Stomach (tissue), 9 donors: ENCODE results near the gene TNNI3K. TPM values are rescaled to one million over a fixed set of nuclear protein-coding genes. Genes with fewer than 3 reads are reported as not detected.
A peak's percentile ranks its signal among the peaks of the same experiment; 100 is the strongest.

ENCODE experiments used
- DNase-seq, 2 donors: peaks; one replicate each; pipeline versions ENCODE4 v3.0.0 to v3.0.0-alpha.2; 2013 to 2019
- H3K27ac ChIP-seq, 5 donors: fragments of 200-600 bp in 4 of 5; sonication (generic) in 4 of 5; one replicate each; pipeline ENCODE4 v1.5.1; 2013 to 2019; ENCODE audit warnings: mild to moderate bottlenecking in 1 of 5, moderate library complexity in 1 of 5
- H3K27me3 ChIP-seq, 3 donors: fragments of 200-600 bp; sonication (generic); one replicate each; pipeline ENCODE4 v1.5.1; 2017 to 2019; ENCODE audit warnings: mixed run types in 1 of 3
- H3K36me3 ChIP-seq, 4 donors: fragments of 200-600 bp; sonication (generic); 1 replicate in 3 of 4; 2 replicates in 1 of 4; pipeline ENCODE4 v1.5.1; 2016 to 2019
- H3K4me1 ChIP-seq, 4 donors: fragments of 200-600 bp; sonication (generic); one replicate each; pipeline ENCODE4 v1.5.1; 2016 to 2019
- H3K4me3 ChIP-seq, 4 donors: fragments of 200-600 bp; sonication (generic) in 3 of 4; one replicate each; pipeline ENCODE4 v1.5.1; 2016 to 2019; ENCODE audit warnings: mild to moderate bottlenecking in 1 of 4
- H3K9me3 ChIP-seq, 4 donors: fragments of 200-600 bp; sonication (generic); one replicate each; pipeline ENCODE4 v1.5.1; 2016 to 2019
- EP300 ChIP-seq: sonication (generic); formaldehyde crosslinking; IDR thresholded peaks from one replicate; pipeline ENCODE4 v1.6.1; 2017; ENCODE audit warnings: antibody characterized with exemption
- POLR2A ChIP-seq, 4 donors: fragments of 450-650 bp; IDR thresholded peaks; one replicate each; pipeline ENCODE4 v1.6.1; 2016; ENCODE audit warnings: antibody characterized with exemption in 4 of 4, control low read depth in 2 of 4, mild to moderate bottlenecking in 1 of 4, moderate library complexity in 1 of 4
- POLR2AphosphoS5 ChIP-seq, 3 donors: sonication (generic); formaldehyde crosslinking; IDR thresholded peaks; one replicate each; pipeline ENCODE4 v1.6.1; 2016; ENCODE audit warnings: antibody characterized with exemption in 3 of 3
- WGBS, 5 donors: extraction: QIAGEN DNeasy Blood & Tissue Kit in 3 of 5; methylation state at CpG; one replicate each; pipeline versions ENCODE4 v1.1.5 to v1.1.7; 2013 to 2018; 5-methylcytosine and 5-hydroxymethylcytosine counted together
- intact Hi-C: fragments of 100-400 bp; cut with DNase I; formaldehyde crosslinking; loops from one replicate; pipeline ENCODE4 v1.15.1; 2023; ENCODE audit warnings: low total_unique reads
- polyA plus RNA-seq, 3 donors: library from polyadenylated mRNA; stranded (reverse); fragments of 200-250 nt; gene quantifications; one replicate each; pipeline ENCODE4 v1.2.3, GENCODE V29; 2013
- total RNA-seq, 5 donors: library from RNA; depleted of rRNA; stranded (reverse); fragments of >200 nt; gene quantifications; one replicate each; pipeline versions ENCODE4 v1.1.0 to v1.2.3, GENCODE V29; 2014 to 2016
- TF ChIP-seq, protein P1 (sequence below), 7 experiments: fragments of 450-650 bp in 4 of 7; fragments of 200-600 bp in 3 of 7; sonication (generic) in 3 of 7; IDR thresholded peaks; one replicate each; pipeline ENCODE4 v1.5.1; 2016 to 2019; ENCODE audit warnings: antibody characterized with exemption in 7 of 7, control low read depth in 2 of 7, mild to moderate bottlenecking in 1 of 7
- donor health status: healthy with polysubstance abuse.
- donor health status: Bipolar disorder and iron deficiency.
- donor health status: healthy.

TNNI3K gene
- total and polyA plus RNA-seq, 8 donors, result 0.25 to 7.0 (median 1.7) TPM; not detected in 4

DNA sequence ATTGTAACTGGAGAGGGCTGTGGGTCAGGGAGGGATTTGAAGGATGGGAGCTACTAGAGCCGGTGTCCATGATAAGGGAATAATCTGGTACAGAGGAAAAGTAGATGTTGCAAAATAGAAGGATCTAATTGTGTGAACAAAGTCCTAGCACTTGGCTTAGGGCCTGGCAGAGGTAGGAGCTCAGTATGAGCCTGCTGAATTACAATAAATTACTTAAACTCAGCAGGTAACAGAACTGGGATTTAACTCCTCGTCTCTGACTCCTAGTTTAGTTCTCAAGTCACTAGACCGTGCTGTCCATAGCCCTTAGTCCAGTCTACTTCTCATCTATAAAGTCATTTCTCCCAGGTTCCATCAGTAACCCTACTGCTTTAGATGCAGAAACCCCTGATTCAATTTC lies 157.0 kb downstream of the TNNI3K start:
- intact Hi-C loops, result no loop called here
- TF ChIP-seq EP300 (no peak), POLR2A (IDR thresholded peaks at IDR 0.05) (no peak), POLR2AphosphoS5 (IDR thresholded peaks at IDR 0.05) (no peak)
- TF ChIP-seq, protein P1, sequence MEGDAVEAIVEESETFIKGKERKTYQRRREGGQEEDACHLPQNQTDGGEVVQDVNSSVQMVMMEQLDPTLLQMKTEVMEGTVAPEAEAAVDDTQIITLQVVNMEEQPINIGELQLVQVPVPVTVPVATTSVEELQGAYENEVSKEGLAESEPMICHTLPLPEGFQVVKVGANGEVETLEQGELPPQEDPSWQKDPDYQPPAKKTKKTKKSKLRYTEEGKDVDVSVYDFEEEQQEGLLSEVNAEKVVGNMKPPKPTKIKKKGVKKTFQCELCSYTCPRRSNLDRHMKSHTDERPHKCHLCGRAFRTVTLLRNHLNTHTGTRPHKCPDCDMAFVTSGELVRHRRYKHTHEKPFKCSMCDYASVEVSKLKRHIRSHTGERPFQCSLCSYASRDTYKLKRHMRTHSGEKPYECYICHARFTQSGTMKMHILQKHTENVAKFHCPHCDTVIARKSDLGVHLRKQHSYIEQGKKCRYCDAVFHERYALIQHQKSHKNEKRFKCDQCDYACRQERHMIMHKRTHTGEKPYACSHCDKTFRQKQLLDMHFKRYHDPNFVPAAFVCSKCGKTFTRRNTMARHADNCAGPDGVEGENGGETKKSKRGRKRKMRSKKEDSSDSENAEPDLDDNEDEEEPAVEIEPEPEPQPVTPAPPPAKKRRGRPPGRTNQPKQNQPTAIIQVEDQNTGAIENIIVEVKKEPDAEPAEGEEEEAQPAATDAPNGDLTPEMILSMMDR (IDR thresholded peaks at IDR 0.05), result no peak
- Histone ChIP-seq H3K27ac (no peak overlapping the region), H3K9me3 (no peaks in the 10 kb centered on the region), H3K4me3 (no peak overlapping the region), H3K27me3 (no peaks in the 10 kb centered on the region), H3K4me1 (peaks cover 0 to 37% (median 3%) of the 10 kb centered on the region in 4 donors), H3K36me3 (no peaks in the 10 kb centered on the region)
- DNase-seq, result no peak
- WGBS, 5 donors, result 71 to 80% (median 77%) methylated on average over 3 of the region's 3 CpGs

- TF ChIP-seq POLR2AphosphoS5 (IDR thresholded peaks at IDR 0.05) (peak in 1 of 3 donors; percentile 15), POLR2A (IDR thresholded peaks at IDR 0.05) (no peak), EP300 (no peak)
- TF ChIP-seq, protein P1 (IDR thresholded peaks at IDR 0.05), result no peak
- 56 to 74% (median 70%) methylated on average over 2 of the region's 2 CpGs for WGBS, 5 donors
- no peaks in the 10 kb centered on the region for H3K27me3 ChIP-seq
- H3K9me3 ChIP-seq, result no peaks in the 10 kb centered on the region
- peak in 1 of 2 donors; percentile 25 for DNase-seq
- H3K36me3 ChIP-seq, result no peaks in the 10 kb centered on the region
- H3K4me1 ChIP-seq, result peaks cover 0 to 38% (median 3%) of the 10 kb centered on the region in 4 donors
- no peak overlapping the region for H3K4me3 ChIP-seq
- intact Hi-C loops, result no loop called here
- H3K27ac ChIP-seq, result no peak overlapping the region
Observed at GRCh38 chr1:74392840-74393239, 157.7 kb downstream of the TNNI3K start.

DNA sequence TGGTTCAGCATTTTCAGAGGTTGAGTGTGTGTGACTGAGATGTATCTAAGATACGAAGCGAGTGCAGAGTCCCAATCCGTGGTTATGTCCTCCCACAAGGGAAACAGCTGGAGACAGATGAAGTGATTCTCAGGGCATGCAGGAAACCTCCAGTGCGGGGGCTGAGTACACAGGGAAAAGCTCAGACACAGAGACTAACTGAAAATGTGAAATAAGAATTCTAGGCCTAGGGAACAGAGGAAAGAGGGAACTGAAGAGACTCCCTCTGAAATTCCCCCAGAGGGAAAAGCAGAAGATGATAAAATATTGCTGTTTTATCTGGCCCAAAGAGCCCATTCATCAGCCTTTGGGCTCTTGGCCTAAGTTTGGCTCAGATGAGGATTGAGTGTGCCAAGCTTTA lies 160.4 kb downstream of the TNNI3K start:
- peak in 1 of 2 donors; percentile 65 for DNase-seq
- no peaks in the 10 kb centered on the region for H3K9me3 ChIP-seq
- no peaks in the 10 kb centered on the region for H3K36me3 ChIP-seq
- H3K27me3 ChIP-seq, result no peaks in the 10 kb centered on the region
- WGBS, 5 donors, result 36 to 71% (median 62%) methylated on average over 4 of the region's 4 CpGs
- intact Hi-C loops, result no loop called here
- no peak overlapping the region for H3K4me3 ChIP-seq
- peak overlapping the region in 2 of 5 donors; percentile 33 to 56 for H3K27ac ChIP-seq
- TF ChIP-seq POLR2A (IDR thresholded peaks at IDR 0.05), result no peak
- TF ChIP-seq, protein P1 (IDR thresholded peaks at IDR 0.05), result no peak
- no peak for TF ChIP-seq EP300
- no peak for TF ChIP-seq POLR2AphosphoS5 (IDR thresholded peaks at IDR 0.05)
- peaks cover 0 to 38% (median 3%) of the 10 kb centered on the region in 4 donors for H3K4me1 ChIP-seq

- peaks cover 0 to 38% (median 3%) of the 10 kb centered on the region in 4 donors for H3K4me1 ChIP-seq
- peak in 1 of 2 donors; percentile 11 for DNase-seq
- 59 to 85% (median 67%) methylated on average over 3 of the region's 3 CpGs for WGBS, 5 donors
- H3K27ac ChIP-seq, result peak overlapping the region in 3 of 5 donors; percentile 12 to 56 (median 33)
- H3K4me3 ChIP-seq, result no peak overlapping the region
- H3K27me3 ChIP-seq, result no peaks in the 10 kb centered on the region
- H3K9me3 ChIP-seq, result no peaks in the 10 kb centered on the region
- TF ChIP-seq EP300 (no peak), POLR2AphosphoS5 (IDR thresholded peaks at IDR 0.05) (no peak), POLR2A (IDR thresholded peaks at IDR 0.05) (no peak)
- TF ChIP-seq, protein P1 (IDR thresholded peaks at IDR 0.05), result no peak
- intact Hi-C loops, result no loop called here
- H3K36me3 ChIP-seq, result no peaks in the 10 kb centered on the region
Observed at GRCh38 chr1:74396462-74396861, 161.3 kb downstream of the TNNI3K start.
